ENCODE results near the gene PRMT1.
A peak's percentile ranks its signal among the peaks of the same experiment; 100 is the strongest.

PRMT1 gene

GRCh38 chr19:49688531-49689132 lies 11.6 kb downstream of the PRMT1 start:
- DNase-seq (ENCODE audit: low spot score), result no peak

GRCh38 chr19:49689133-49690078 lies 12.3 kb downstream of the PRMT1 start, which contains the start of gene ADM5:
ADM5 (plus strand) TSS chr19:49689594; CDS start chr19:49689838, 244 bp downstream.
- peak; percentile 21 for DNase-seq (ENCODE audit: low spot score)

- no peak for DNase-seq (ENCODE audit: low spot score)
Observed at GRCh38 chr19:49690079-49690655, 13.1 kb downstream of the PRMT1 start.

- DNase-seq (ENCODE audit: low spot score), result peak; percentile 52
Observed at GRCh38 chr19:49690656-49691242, 13.7 kb downstream of the PRMT1 start, which contains the start of gene CPT1C. CPT1C (plus strand) TSS chr19:49691116; CDS start chr19:49692253, 1,137 bp downstream.

GRCh38 chr19:49691243-49692146 lies 14.4 kb downstream of the PRMT1 start:
- peak; percentile 40 for DNase-seq (ENCODE audit: low spot score)

- no peak for DNase-seq (ENCODE audit: low spot score)
Observed at GRCh38 chr19:49692147-49692506, 15.1 kb downstream of the PRMT1 start.

GRCh38 chr19:49696115-49696514 lies 19.0 kb downstream of the PRMT1 start:
- no peak for DNase-seq (ENCODE audit: low spot score)

GRCh38 chr19:49696865-49697264 lies 19.8 kb downstream of the PRMT1 start:
- DNase-seq (ENCODE audit: low spot score), result no peak

- no peak for DNase-seq (ENCODE audit: low spot score)
Observed at GRCh38 chr19:49699364-49699763, 22.3 kb downstream of the PRMT1 start.

GRCh38 chr19:49700563-49700962 lies 23.5 kb downstream of the PRMT1 start:
- DNase-seq (ENCODE audit: low spot score), result no peak

- no peak for DNase-seq (ENCODE audit: low spot score)
Observed at GRCh38 chr19:49701271-49701786, 24.3 kb downstream of the PRMT1 start.

- DNase-seq (ENCODE audit: low spot score), result no peak
Observed at GRCh38 chr19:49704888-49705642, 28.0 kb downstream of the PRMT1 start.

GRCh38 chr19:49705919-49706318 lies 28.8 kb downstream of the PRMT1 start:
- no peak for DNase-seq (ENCODE audit: low spot score)

GRCh38 chr19:49710372-49710951 lies 33.4 kb downstream of the PRMT1 start:
- DNase-seq (ENCODE audit: low spot score), result no peak

- no peak for DNase-seq (ENCODE audit: low spot score)
Observed at GRCh38 chr19:49712397-49712859, 35.4 kb downstream of the PRMT1 start.

- DNase-seq (ENCODE audit: low spot score), result no peak
Observed at GRCh38 chr19:49713236-49713845, 36.3 kb downstream of the PRMT1 start.

GRCh38 chr19:49716154-49716553 lies 39.1 kb downstream of the PRMT1 start:
- no peak for DNase-seq (ENCODE audit: low spot score)

- no peak for DNase-seq (ENCODE audit: low spot score)
Observed at GRCh38 chr19:49718511-49718910, 41.4 kb downstream of the PRMT1 start.

GRCh38 chr19:49718991-49719390 lies 41.9 kb downstream of the PRMT1 start:
- DNase-seq (ENCODE audit: low spot score), result no peak
